ENCODE results near the gene DNMT3A.

DNMT3A gene

GRCh38 chr2:25262288-25262687 is 79.4 kb downstream of the DNMT3A start:
- no peak for DNase-seq (ENCODE audit: low read depth in 2 of 3, low spot score in 1 of 3)

DNA sequence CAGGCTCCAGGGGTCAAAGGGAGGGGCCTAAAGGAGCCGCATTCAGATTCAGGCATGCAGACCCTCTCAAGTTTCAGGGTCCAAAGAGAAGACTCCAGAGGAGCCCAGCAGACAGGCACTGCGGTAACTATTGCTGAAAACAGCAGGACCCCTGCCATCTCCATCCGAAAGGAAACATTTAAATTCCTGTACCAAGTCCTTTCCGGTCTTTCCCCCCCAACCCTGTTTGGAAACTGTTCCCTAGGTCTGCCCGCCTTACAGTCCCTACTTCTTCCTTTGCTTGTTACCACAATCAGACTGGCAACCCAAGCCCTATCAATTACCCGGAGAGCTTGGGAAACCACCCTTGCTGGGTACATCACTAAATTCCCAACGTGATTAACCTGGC is 82.0 kb downstream of the DNMT3A start:
- no peak for DNase-seq (ENCODE audit: low read depth in 2 of 3, low spot score in 1 of 3)

- no peak for DNase-seq (ENCODE audit: low read depth in 2 of 3, low spot score in 1 of 3)
These were observed 82.6 kb downstream of the DNMT3A start for GRCh38 chr2:25258847-25259736.

DNA sequence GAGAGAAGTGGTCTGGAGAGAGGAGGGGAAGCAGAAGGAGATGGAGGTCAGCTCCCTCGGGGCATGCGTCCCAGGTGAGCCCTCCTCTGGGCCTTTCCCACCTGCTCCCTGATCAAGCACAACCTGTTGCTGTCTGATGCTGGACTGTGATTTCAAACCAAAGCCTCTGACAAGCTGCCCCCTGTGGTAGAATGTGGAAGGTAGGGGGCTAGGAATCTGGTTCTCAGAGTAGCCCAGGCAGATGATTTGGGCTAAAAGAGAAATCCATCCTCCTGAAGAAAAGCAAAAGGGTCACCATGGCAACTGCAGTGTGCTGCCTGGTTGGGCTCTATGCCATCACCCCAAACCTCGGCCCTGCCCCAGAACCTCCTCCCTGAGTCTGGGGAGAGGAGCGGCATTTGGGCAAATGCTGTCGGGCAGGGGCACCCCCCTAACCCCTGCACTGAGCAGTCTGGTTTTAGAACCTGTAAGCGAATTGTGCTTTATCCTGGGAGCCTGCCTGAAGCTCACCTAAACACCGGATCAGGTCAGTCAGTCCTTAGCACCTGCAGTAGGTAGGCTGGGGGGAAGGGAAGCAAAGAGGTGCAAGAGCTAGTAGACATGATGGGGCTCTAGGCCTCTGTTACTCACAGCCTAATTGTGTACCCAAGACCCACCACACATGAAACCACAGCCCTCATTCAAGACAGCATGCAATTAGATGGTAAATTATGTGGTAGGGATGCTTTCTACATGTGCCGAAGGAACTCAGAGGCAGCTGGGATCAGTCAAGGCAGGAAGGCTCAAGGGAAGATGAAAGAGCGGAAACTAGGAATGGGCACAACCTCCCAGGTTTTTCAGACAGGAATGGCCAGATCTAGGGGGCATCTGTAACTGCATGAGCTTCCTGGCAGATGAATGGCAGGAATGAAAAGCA is 83.5 kb downstream of the DNMT3A start:
- no peak for DNase-seq (ENCODE audit: low read depth in 2 of 3, low spot score in 1 of 3)

- DNase-seq (ENCODE audit: low read depth in 2 of 3, low spot score in 1 of 3) = no peak
These were observed 84.6 kb downstream of the DNMT3A start for GRCh38 chr2:25257032-25257552.

- DNase-seq (ENCODE audit: low read depth in 2 of 3, low spot score in 1 of 3) = no peak
These were observed 85.2 kb downstream of the DNMT3A start for GRCh38 chr2:25256488-25256875.

- no peak for DNase-seq (ENCODE audit: low read depth in 2 of 3, low spot score in 1 of 3)
These were observed 85.8 kb downstream of the DNMT3A start for GRCh38 chr2:25255745-25256487.

- DNase-seq (ENCODE audit: low read depth in 2 of 3, low spot score in 1 of 3) = no peak
These were observed 86.8 kb downstream of the DNMT3A start for GRCh38 chr2:25254961-25255360.

GRCh38 chr2:25253153-25253626 is 88.5 kb downstream of the DNMT3A start:
- DNase-seq (ENCODE audit: low read depth in 2 of 3, low spot score in 1 of 3) = no peak

- DNase-seq (ENCODE audit: low read depth in 2 of 3, low spot score in 1 of 3) = peak; percentile 26 to 44 (median 35)
These were observed 89.2 kb downstream of the DNMT3A start for GRCh38 chr2:25252291-25253152.

GRCh38 chr2:25251422-25252273 is 90.1 kb downstream of the DNMT3A start:
- DNase-seq (ENCODE audit: low read depth in 2 of 3, low spot score in 1 of 3) = peak in 1 of 3 donors; percentile 25

DNA sequence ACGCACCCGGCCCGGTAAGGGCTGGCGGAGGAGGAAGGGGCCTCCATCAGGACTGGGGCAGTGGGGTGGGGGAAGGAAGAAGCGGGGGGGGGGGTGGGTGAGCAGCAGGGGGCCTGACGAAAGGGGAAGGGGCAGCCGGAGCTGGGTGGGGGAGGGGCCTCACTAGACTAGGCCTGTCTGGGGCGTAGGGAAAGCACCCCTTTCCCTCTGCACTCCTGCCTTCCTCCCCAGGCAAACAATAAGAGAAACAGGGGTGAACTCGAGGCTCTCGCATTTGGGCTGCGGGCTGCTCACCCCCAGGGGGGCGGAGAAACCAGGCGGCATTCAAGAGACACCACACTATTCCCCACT is 90.7 kb downstream of the DNMT3A start:
- peak in 1 of 3 donors; percentile 16 for DNase-seq (ENCODE audit: low read depth in 2 of 3, low spot score in 1 of 3)

GRCh38 chr2:25250331-25251070 is 91.2 kb downstream of the DNMT3A start:
- DNase-seq (ENCODE audit: low read depth in 2 of 3, low spot score in 1 of 3) = no peak

DNA sequence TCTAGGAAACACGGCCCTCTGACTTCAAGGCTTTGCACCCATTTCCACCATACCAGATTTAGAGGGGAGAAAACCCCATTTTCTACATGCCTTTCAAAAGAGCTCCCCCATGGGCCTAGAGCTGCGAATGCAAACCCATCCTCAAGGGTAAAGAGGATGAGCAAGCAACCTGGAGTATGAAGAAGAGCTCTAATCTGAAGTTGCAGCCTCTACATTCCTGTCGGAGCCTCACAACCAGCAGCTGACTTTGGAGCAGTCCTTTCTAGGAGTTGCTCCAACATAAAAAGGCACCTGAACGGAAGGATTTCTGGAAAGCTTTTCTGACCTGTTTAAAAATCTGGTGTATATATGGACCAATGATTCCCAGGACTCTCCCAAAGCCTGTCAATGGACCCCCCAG is 91.9 kb downstream of the DNMT3A start:
- no peak for DNase-seq (ENCODE audit: low read depth in 2 of 3, low spot score in 1 of 3)

DNA sequence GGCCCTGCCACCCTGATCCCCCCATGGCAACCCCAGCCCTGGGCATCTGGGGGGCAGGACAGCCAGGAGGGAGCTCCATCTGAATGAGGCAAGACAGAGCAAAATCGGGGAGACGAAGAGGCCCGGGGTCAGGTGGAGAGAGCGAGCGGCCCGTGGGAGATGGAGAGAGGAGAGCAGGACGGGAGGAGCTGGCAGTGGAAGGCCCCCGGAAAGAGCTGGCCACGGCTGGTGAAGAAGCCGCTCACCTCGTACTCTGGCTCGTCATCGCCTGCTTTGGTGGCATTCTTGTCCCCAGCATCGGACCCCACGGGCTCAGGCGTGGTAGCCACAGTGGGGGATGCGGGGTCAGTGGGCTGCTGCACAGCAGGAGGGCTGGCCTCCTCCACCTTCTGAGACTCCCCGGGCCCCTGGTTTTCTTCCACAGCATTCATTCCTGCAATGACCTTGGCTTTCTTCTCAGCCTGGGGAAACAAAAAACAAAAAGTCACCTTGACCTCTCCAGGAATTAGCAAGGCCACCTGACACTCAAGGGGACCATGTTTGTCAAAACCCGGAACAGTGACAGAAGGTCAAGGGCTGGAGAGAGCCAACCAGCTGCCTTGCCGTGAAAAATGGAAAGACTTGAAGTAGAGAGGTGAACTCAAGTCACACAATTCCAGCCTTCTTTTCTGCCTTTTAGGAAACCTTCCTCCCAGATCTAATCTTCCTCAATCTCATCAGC is 93.8 kb downstream of the DNMT3A start:
- no peak for DNase-seq (ENCODE audit: low read depth in 2 of 3, low spot score in 1 of 3)

- DNase-seq (ENCODE audit: low read depth in 2 of 3, low spot score in 1 of 3) = no peak
These were observed 95.0 kb downstream of the DNMT3A start for GRCh38 chr2:25246558-25247290.

DNA sequence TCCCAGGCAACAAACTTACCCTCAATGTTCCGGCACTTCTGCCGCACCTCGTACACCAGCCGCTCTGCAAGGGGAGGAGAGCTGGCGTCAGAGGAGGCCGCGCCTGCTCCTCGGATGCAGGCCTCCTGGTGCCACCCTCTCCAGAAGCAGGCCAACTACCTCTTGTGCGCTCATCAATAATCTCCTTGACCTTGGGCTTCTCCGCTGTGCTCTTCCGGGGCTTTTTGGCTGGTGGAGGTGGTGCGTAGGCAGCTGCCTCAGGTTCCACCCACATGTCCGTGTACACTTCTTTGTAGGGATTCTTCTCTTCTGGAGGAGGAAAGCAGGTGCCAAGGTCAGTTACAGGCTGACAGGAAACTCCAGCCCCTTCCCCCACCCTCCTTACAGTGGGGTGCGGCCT is 95.7 kb downstream of the DNMT3A start:
- DNase-seq (ENCODE audit: low read depth in 2 of 3, low spot score in 1 of 3) = no peak
